C4-2B (cell line): ENCODE measurements around the gene GRHL1.

ENCODE experiments used
- H3K27ac ChIP-seq: fragments of 450-650 bp; 2 replicates; pipeline ENCODE4 v1.5.1; 2017
- CTCF ChIP-seq: fragments of 450-650 bp; conservative IDR thresholded peaks from 2 replicates; pipeline ENCODE4 v1.5.1; 2017; ENCODE audit warnings: mild to moderate bottlenecking
- ZFX ChIP-seq: fragments of 450-650 bp; IDR thresholded peaks from 2 replicates; pipeline ENCODE4 v1.6.1; 2017

Gene GRHL1

GRCh38 chr2:10022041-10022421 is 70.5 kb downstream of the GRHL1 start:
- no peak overlapping the region for H3K27ac ChIP-seq
- TF ChIP-seq ZFX (no peak), CTCF (no peak)

GRCh38 chr2:10022445-10022844 is 71.0 kb downstream of the GRHL1 start:
- TF ChIP-seq ZFX (no peak), CTCF (no peak)
- no peak overlapping the region for H3K27ac ChIP-seq

GRCh38 chr2:10022966-10023662 is 71.6 kb downstream of the GRHL1 start:
- TF ChIP-seq ZFX (no peak), CTCF (no peak)

GRCh38 chr2:10026940-10027569 is 75.6 kb downstream of the GRHL1 start:
- no peak overlapping the region for H3K27ac ChIP-seq
- no peak for TF ChIP-seq CTCF
- no peak for TF ChIP-seq ZFX

More at GRCh38 chr2:10022966-10023662, 71.6 kb downstream of the GRHL1 start:
- no peak overlapping the region for H3K27ac ChIP-seq

GRCh38 chr2:10027660-10028330 is 76.3 kb downstream of the GRHL1 start:
- TF ChIP-seq ZFX (no peak), CTCF (no peak)
- no peak overlapping the region for H3K27ac ChIP-seq

- no peak overlapping the region for H3K27ac ChIP-seq
- no peak; the same call in 1 of the 2 replicates for TF ChIP-seq CTCF
- no peak for TF ChIP-seq ZFX
These were observed 77.0 kb downstream of the GRHL1 start for GRCh38 chr2:10028407-10028987.
